SH-SY5Y (cell line): ENCODE data around the gene MBD4.

Experiments used
- GATA2 ChIP-seq: IDR thresholded peaks from 2 replicates; pipeline ENCODE4 v1.6.1; 2011; ENCODE audit warnings: mild to moderate bottlenecking, low read depth, low read length
- GATA3 ChIP-seq: IDR thresholded peaks from 2 replicates; pipeline ENCODE4 v1.6.1; 2011; ENCODE audit warnings: low read depth, mild to moderate bottlenecking, low read length, moderate library complexity

GRCh38 chr3:129460155-129460554, 20.4 kb upstream of the MBD4 start:
- TF ChIP-seq GATA3 (no peak), GATA2 (no peak)
